GM12878 (cell line): ENCODE data around the gene CNRIP1. TPM values are rescaled to one million over a fixed set of nuclear protein-coding genes. Genes with fewer than 3 reads are reported as not detected.

Experiments
- ATF2 ChIP-seq: IDR thresholded peaks from 2 replicates; pipeline ENCODE4 v1.6.1; 2012; ENCODE audit warnings: low read length, inconsistent platforms
- ATF7 ChIP-seq: fragments of 450-650 bp; IDR thresholded peaks from 2 replicates; pipeline ENCODE4 v1.6.1; 2016; ENCODE audit warnings: low read depth, mild to moderate bottlenecking
- BCL11A ChIP-seq: IDR thresholded peaks from 2 replicates; pipeline ENCODE4 v1.6.1; 2011; ENCODE audit warnings: low read depth, low read length
- CEBPB ChIP-seq, 2 experiments: fragments of 150-350 bp in 1 of 2; IDR thresholded peaks; 2 replicates each; pipeline ENCODE4 v1.6.1; 2012 to 2014; ENCODE audit warnings: low read depth in 2 of 2, low read length in 2 of 2, borderline replicate concordance in 1 of 2, inconsistent platforms in 1 of 2
- CHD1 ChIP-seq: IDR thresholded peaks from 2 replicates; pipeline ENCODE4 v1.6.1; 2012; ENCODE audit warnings: low read depth, low read length, improper control_type of control experiment
- CHD4 ChIP-seq: fragments of 200-600 bp; sonication (generic); IDR thresholded peaks from 2 replicates; pipeline ENCODE4 v1.6.1; 2016; ENCODE audit warnings: mild to moderate bottlenecking
- DPF2 ChIP-seq: fragments of 450-650 bp; IDR thresholded peaks from 2 replicates; pipeline ENCODE4 v1.6.1; 2017; ENCODE audit warnings: mild to moderate bottlenecking
- EGR1 ChIP-seq, 2 experiments: IDR thresholded peaks; 1 replicate in 1 of 2; 2 replicates in 1 of 2; pipeline ENCODE4 v1.6.1; 2011 to 2012; ENCODE audit warnings: low read depth in 2 of 2, low read length in 2 of 2, borderline replicate concordance in 1 of 2, mild to moderate bottlenecking in 1 of 2, moderate library complexity in 1 of 2
- ETV6 ChIP-seq, 2 experiments: fragments of 450-650 bp in 1 of 2; IDR thresholded peaks in 1 of 2; conservative IDR thresholded peaks in 1 of 2; 2 replicates each; pipeline ENCODE4 v1.6.1; 2014; ENCODE audit warnings: antibody characterized with exemption in 1 of 2, borderline replicate concordance in 1 of 2, low read depth in 1 of 2, mild to moderate bottlenecking in 1 of 2, moderate library complexity in 1 of 2
- JUND ChIP-seq: IDR thresholded peaks from 2 replicates; pipeline ENCODE4 v1.6.1; 2012; ENCODE audit warnings: low read depth, mild to moderate bottlenecking, low read length, improper control_type of control experiment, moderate library complexity
- KDM1A ChIP-seq: fragments of 200-600 bp; sonication (generic); IDR thresholded peaks from 2 replicates; pipeline ENCODE4 v1.6.1; 2016; ENCODE audit warnings: borderline replicate concordance
- MEF2B ChIP-seq: fragments of 450-650 bp; IDR thresholded peaks from 2 replicates; pipeline ENCODE4 v1.6.1; 2018; ENCODE audit warnings: mild to moderate bottlenecking, moderate library complexity; ENCODE audit not compliant: partially characterized antibody, poor library complexity, severe bottlenecking
- NFIC ChIP-seq: IDR thresholded peaks from 2 replicates; pipeline ENCODE4 v1.6.1; 2012; ENCODE audit warnings: low read depth, mild to moderate bottlenecking, inconsistent platforms, low read length, moderate library complexity
- NFXL1 ChIP-seq: fragments of 450-650 bp; IDR thresholded peaks from 2 replicates; pipeline ENCODE4 v1.6.1; 2017; ENCODE audit warnings: antibody characterized with exemption, mild to moderate bottlenecking, borderline replicate concordance
- NFYB ChIP-seq: IDR thresholded peaks from 2 replicates; pipeline ENCODE4 v1.6.1; 2011; ENCODE audit warnings: low read depth, mild to moderate bottlenecking, low read length, improper control_type of control experiment, moderate library complexity; ENCODE audit not compliant: insufficient read depth
- POLR2AphosphoS2 ChIP-seq: IDR thresholded peaks from 2 replicates; pipeline ENCODE4 v1.6.1; 2011; ENCODE audit warnings: low read depth, mild to moderate bottlenecking, low read length, improper control_type of control experiment, moderate library complexity
- PRDM15 ChIP-seq: fragments of 450-650 bp; formaldehyde crosslinking; IDR thresholded peaks from 2 replicates; pipeline ENCODE4 v1.4.0; 2020; ENCODE audit warnings: mild to moderate bottlenecking, moderate library complexity
- RB1 ChIP-seq: fragments of 450-650 bp; formaldehyde crosslinking; IDR thresholded peaks from 2 replicates; pipeline ENCODE4 v1.6.1; 2017; ENCODE audit warnings: mild to moderate bottlenecking, borderline replicate concordance
- RCOR1 ChIP-seq: conservative IDR thresholded peaks from 2 replicates; pipeline ENCODE4 v1.6.1; 2012; ENCODE audit warnings: low read depth, low read length, improper control_type of control experiment
- RELA ChIP-seq: fragments of 450-650 bp; IDR thresholded peaks from 2 replicates; pipeline ENCODE4 v1.8.0; 2014; ENCODE audit warnings: borderline replicate concordance; ENCODE audit not compliant: partially characterized antibody
- SIX5 ChIP-seq: IDR thresholded peaks from 2 replicates; pipeline ENCODE4 v1.6.1; 2011; ENCODE audit warnings: mild to moderate bottlenecking, low read depth, low read length, moderate library complexity; ENCODE audit not compliant: severe bottlenecking
- SMC3 ChIP-seq: IDR thresholded peaks from 2 replicates; pipeline ENCODE4 v1.6.1; 2011; ENCODE audit warnings: low read length, improper control_type of control experiment, borderline replicate concordance
- TAF1 ChIP-seq: IDR thresholded peaks from 2 replicates; pipeline ENCODE4 v1.6.1; 2011; ENCODE audit warnings: mild to moderate bottlenecking, low read depth, low read length, borderline replicate concordance
- YBX1 ChIP-seq: fragments of 450-650 bp; IDR thresholded peaks from 2 replicates; pipeline ENCODE4 v1.6.1; 2016; ENCODE audit warnings: antibody characterized with exemption
- ZBTB33 ChIP-seq: fragments of 450-650 bp; IDR thresholded peaks from 2 replicates; pipeline ENCODE4 v1.6.1; 2017; ENCODE audit warnings: mild to moderate bottlenecking
- ZNF384 ChIP-seq: IDR thresholded peaks from 2 replicates; pipeline ENCODE4 v1.6.1; 2012; ENCODE audit warnings: low read depth, mild to moderate bottlenecking, low read length, improper control_type of control experiment, borderline replicate concordance
- polyA plus RNA-seq, 11 experiments: library from polyadenylated mRNA; depleted of rRNA in 4 of 11; unstranded in 6 of 11; stranded (reverse) in 5 of 11; fragments of >200 nt; fragmentation: Nextera tagmentation in 4 of 11; fragmentation: Illumina TruSeq in 1 of 11; extraction: Ambion mirVana in 4 of 11; extraction: Trizol in 1 of 11; gene quantifications; 1 replicate in 1 of 11; 2 replicates in 10 of 11; pipeline versions ENCODE4 v1.2.1 to v1.2.3, GENCODE V29; 2011 to 2016; ENCODE audit warnings: inconsistent platforms in 2 of 11, missing spikeins in 2 of 11, low read depth in 1 of 11
- total RNA-seq, 4 experiments: library from RNA; depleted of rRNA in 3 of 4; stranded (reverse); fragments of >200 nt in 3 of 4; fragmentation: Illumina TruSeq in 1 of 4; extraction: Trizol in 1 of 4; gene quantifications; 2 replicates each; pipeline versions ENCODE4 v1.2.1 to v1.2.3, GENCODE V29; 2013 to 2021

CNRIP1 gene
- total and polyA plus RNA-seq, 10 of the 15 experiments (the other 5 are each of a cell fraction or from before 2014, with no cell fraction given): not detected

- TF ChIP-seq ETV6 (conservative IDR thresholded peaks at IDR 0.05 in 1 of 2, IDR thresholded peaks at IDR 0.05 in 1 of 2; ENCODE audit: borderline replicate concordance in 1 of 2, low read depth in 1 of 2): no peak
- TF ChIP-seq MEF2B: no peak
- TF ChIP-seq DPF2: no peak
- TF ChIP-seq JUND: no peak
- TF ChIP-seq ATF7: peak; percentile 28; the same call in 1 of the 2 replicates
- TF ChIP-seq NFYB: no peak
- TF ChIP-seq TAF1: peak; percentile 69
- TF ChIP-seq YBX1: no peak
- TF ChIP-seq KDM1A: no peak
- 0 out of 2 replicates have a peak, but pooled peaks have one; percentile 56 for TF ChIP-seq POLR2AphosphoS2
- no peak for TF ChIP-seq ZNF384
- TF ChIP-seq NFXL1: no peak
- TF ChIP-seq SMC3: no peak
- no peak for TF ChIP-seq BCL11A
- TF ChIP-seq PRDM15 (CRISPR knock-in tag): no peak
- TF ChIP-seq ATF2: no peak
- no peak for TF ChIP-seq RELA
- TF ChIP-seq NFIC: no peak
- no peak for TF ChIP-seq ZBTB33
- TF ChIP-seq EGR1 (IDR thresholded peaks at IDR 0.05; ENCODE audit: borderline replicate concordance in 1 of 2, low read depth in 2 of 2, low read length in 2 of 2): no peak
- no peak for TF ChIP-seq CHD4
- no peak for TF ChIP-seq SIX5
- TF ChIP-seq CEBPB (IDR thresholded peaks at IDR 0.05; ENCODE audit: borderline replicate concordance in 1 of 2, low read depth in 2 of 2, low read length in 2 of 2): no peak
- TF ChIP-seq RCOR1: no peak
- no peak for TF ChIP-seq RB1
- TF ChIP-seq CHD1: 0 out of 2 replicates have a peak, but pooled peaks have one; percentile 68
Observed at GRCh38 chr2:68366083-68366560, 46.4 kb upstream of the CNRIP1 start (continued).
